Stimulated activated CD8-positive, alpha-beta memory T cell treated with anti-CD3 and anti-CD28 coated beads, Interleukin-2, amount 100 ng/mL, for 48 hours (primary cell): Measurements from ENCODE around the gene KCNAB1.

Source experiments
- DNase-seq, 2 donors: peaks; one replicate each; pipeline ENCODE4 v3.0.0-alpha.2; 2020; ENCODE audit warnings: low read depth in 2 of 2

Gene KCNAB1

GRCh38 chr3:156455839-156456238, 335.5 kb downstream of the KCNAB1 start:
- no peak for DNase-seq

- no peak for DNase-seq
These were observed 336.4 kb downstream of the KCNAB1 start for GRCh38 chr3:156456771-156457224.

- no peak for DNase-seq
These were observed 339.1 kb downstream of the KCNAB1 start for GRCh38 chr3:156459434-156459833.

GRCh38 chr3:156460206-156460611, 339.8 kb downstream of the KCNAB1 start:
- no peak for DNase-seq

- no peak for DNase-seq
These were observed 341.5 kb downstream of the KCNAB1 start for GRCh38 chr3:156461889-156462288.

- no peak for DNase-seq
These were observed 342.7 kb downstream of the KCNAB1 start for GRCh38 chr3:156463123-156463522.

GRCh38 chr3:156465194-156465593, 344.8 kb downstream of the KCNAB1 start:
- no peak for DNase-seq

GRCh38 chr3:156469456-156469855, 349.1 kb downstream of the KCNAB1 start:
- DNase-seq: no peak

- no peak for DNase-seq
These were observed 351.1 kb downstream of the KCNAB1 start for GRCh38 chr3:156471431-156471830.

- DNase-seq: no peak
These were observed 351.8 kb downstream of the KCNAB1 start for GRCh38 chr3:156472150-156472549.

GRCh38 chr3:156472684-156473083, 352.3 kb downstream of the KCNAB1 start:
- DNase-seq: no peak

GRCh38 chr3:156473341-156473740, 353.0 kb downstream of the KCNAB1 start:
- DNase-seq: no peak

GRCh38 chr3:156474560-156475389, 354.4 kb downstream of the KCNAB1 start:
- DNase-seq: no peak

GRCh38 chr3:156477323-156477722, 356.9 kb downstream of the KCNAB1 start:
- no peak for DNase-seq

GRCh38 chr3:156478891-156479290, 358.5 kb downstream of the KCNAB1 start:
- DNase-seq: no peak

GRCh38 chr3:156479604-156480003, 359.2 kb downstream of the KCNAB1 start:
- no peak for DNase-seq

GRCh38 chr3:156480949-156481348, 360.6 kb downstream of the KCNAB1 start:
- DNase-seq: no peak

GRCh38 chr3:156483002-156483401, 362.6 kb downstream of the KCNAB1 start:
- no peak for DNase-seq

GRCh38 chr3:156483426-156483825, 363.0 kb downstream of the KCNAB1 start:
- no peak for DNase-seq

GRCh38 chr3:156483961-156484787, 363.8 kb downstream of the KCNAB1 start:
- peak; percentile 3 to 4 for DNase-seq

- no peak for DNase-seq
These were observed 368.4 kb downstream of the KCNAB1 start for GRCh38 chr3:156488767-156489166.

GRCh38 chr3:156489462-156489911, 369.1 kb downstream of the KCNAB1 start:
- no peak for DNase-seq

- no peak for DNase-seq
These were observed 370.8 kb downstream of the KCNAB1 start for GRCh38 chr3:156491192-156491591.
